Activated CD4-positive, alpha-beta memory T cell treated with anti-CD3 and anti-CD28 coated beads, Interleukin-2, amount 10 ng/mL, durations not matched to agents 7 days and 5 days (primary cell): ENCODE results near the gene ACP7. TPM values are rescaled to one million over a fixed set of nuclear protein-coding genes. Genes with fewer than 3 reads are reported as not detected.
A peak's percentile ranks its signal among the peaks of the same experiment; 100 is the strongest.

Source experiments
- CTCF ChIA-PET: fragments of 350-600 bp; sonication (Branson Sonifier 250); formaldehyde crosslinking; loops from one replicate; lab custom pipeline; 2021; ENCODE audit warnings: antibody characterized with exemption, inconsistent platforms; lab: Charles Lee
- POLR2A ChIA-PET: fragments of 350-600 bp; sonication (Branson Sonifier 250); formaldehyde crosslinking; loops from one replicate; lab custom pipeline; 2021; ENCODE audit warnings: antibody characterized with exemption; lab: Charles Lee
- DNase-seq: peaks from one replicate; pipeline ENCODE4 v3.0.0-alpha.2; 2020
- H3K27ac Mint-ChIP-seq: one replicate; pipeline ENCODE4 v1.8.0; 2021; ENCODE audit warnings: mild to moderate bottlenecking, mixed read lengths
- H3K27me3 Mint-ChIP-seq: one replicate; pipeline ENCODE4 v1.8.0; 2021; ENCODE audit warnings: mixed read lengths
- H3K36me3 Mint-ChIP-seq: one replicate; pipeline ENCODE4 v1.8.0; 2021; ENCODE audit warnings: low read depth, mixed read lengths
- H3K4me1 Mint-ChIP-seq: one replicate; pipeline ENCODE4 v1.8.0; 2021; ENCODE audit warnings: mixed read lengths
- H3K4me3 Mint-ChIP-seq: one replicate; pipeline ENCODE4 v1.8.0; 2021; ENCODE audit warnings: mild to moderate bottlenecking, mixed read lengths
- H3K9me3 Mint-ChIP-seq: one replicate; pipeline ENCODE4 v1.8.0; 2021; ENCODE audit warnings: mixed read lengths
- total RNA-seq, 2 experiments: library from RNA; stranded (reverse); gene quantifications; one replicate each; pipeline ENCODE4 v1.2.3, GENCODE V29; 2021

ACP7 gene
- total RNA-seq, 2 experiments from 2014 or later, result not detected

DNA sequence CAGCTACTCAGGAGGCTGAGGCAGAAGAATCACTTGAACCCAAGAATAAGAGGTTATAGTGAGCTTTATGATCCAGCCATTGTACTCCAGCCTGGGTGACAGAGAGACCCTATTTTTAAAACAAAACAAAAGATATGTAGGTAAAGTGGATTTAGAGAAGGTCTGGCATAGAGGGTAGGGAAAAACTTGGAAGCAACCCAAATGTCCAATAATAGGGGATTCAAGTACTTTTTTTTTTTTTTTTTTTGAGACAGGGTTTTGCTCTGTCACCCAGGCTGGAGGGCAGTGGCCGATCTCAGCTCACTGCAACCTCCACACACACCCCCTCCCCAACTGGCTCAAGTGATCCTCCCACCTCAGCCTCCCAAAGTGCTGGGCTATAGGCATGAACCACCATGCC lies 35.7 kb downstream of the ACP7 start:
- no peak for DNase-seq
- ChIA-PET CTCF (interaction anchor here (0.7 to 1.3 kb wide), 3 partner anchors 57 to 413 kb away, joined by 4 to 5 read pairs (median 4); partner anchors contain the start of gene EID2B), POLR2A (no interaction called here)
- Mint-ChIP-seq H3K27ac (no peak overlapping the region), H3K9me3 (no peaks in the 10 kb centered on the region), H3K27me3 (peaks cover 7% of the 10 kb centered on the region), H3K36me3 (no peaks in the 10 kb centered on the region), H3K4me3 (no peak overlapping the region), H3K4me1 (peaks cover 18% of the 10 kb centered on the region)

DNA sequence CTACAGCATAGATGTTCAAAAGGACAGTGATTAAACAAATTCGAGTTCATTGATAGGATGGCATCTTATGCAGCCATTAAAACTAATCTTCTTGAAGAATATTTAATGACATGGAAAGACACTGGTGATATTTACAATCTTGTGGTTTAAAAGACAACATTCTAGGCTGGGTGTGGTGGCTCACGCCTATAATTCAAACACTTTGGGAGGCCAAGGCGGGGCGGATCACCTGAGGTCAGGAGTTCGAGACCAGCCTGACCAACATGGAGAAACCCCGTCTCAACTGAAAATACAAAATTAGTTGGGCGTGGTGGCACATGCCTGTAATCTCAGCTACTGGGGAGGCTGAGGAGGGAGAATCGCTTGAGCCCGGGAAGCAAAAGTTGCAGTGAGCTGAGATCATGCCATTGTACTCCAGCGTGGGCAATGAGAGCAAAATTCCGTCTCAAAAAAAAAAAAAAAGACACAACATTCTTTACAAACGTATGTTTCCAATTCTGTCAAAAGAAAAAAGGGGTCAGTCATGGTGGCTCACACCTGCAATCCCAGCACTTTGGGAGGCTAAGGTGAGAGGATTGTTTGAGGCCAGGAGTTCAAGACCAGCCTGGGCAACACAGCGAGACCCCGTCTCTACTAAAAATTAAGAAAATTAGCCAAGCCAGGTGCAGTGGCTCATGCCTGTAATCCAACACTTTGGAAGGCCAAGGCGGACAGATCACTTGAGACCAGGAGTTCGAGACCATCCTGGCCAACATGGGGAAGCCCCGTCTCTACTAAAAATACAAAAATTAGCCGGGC lies 39.0 kb downstream of the ACP7 start:
- DNase-seq, result no peak
- POLR2A ChIA-PET, result interaction anchor here (0.7 to 1.2 kb wide), 2 partner anchors 268 to 288 kb away, joined by 4 read pairs; partner anchors contain the start of genes MED29 and PAF1
- H3K9me3 Mint-ChIP-seq, result no peaks in the 10 kb centered on the region
- peaks cover 43% of the 10 kb centered on the region for H3K4me1 Mint-ChIP-seq
- CTCF ChIA-PET, result interaction anchor here (0.7 to 2.4 kb wide), 7 partner anchors 13 to 1084 kb away, joined by 3 to 18 read pairs (median 6); partner anchors contain the start of gene GMFG
- no peak overlapping the region for H3K4me3 Mint-ChIP-seq
- peaks cover 2% of the 10 kb centered on the region for H3K36me3 Mint-ChIP-seq
- no peak overlapping the region for H3K27ac Mint-ChIP-seq
- peaks cover 7% of the 10 kb centered on the region for H3K27me3 Mint-ChIP-seq

DNA sequence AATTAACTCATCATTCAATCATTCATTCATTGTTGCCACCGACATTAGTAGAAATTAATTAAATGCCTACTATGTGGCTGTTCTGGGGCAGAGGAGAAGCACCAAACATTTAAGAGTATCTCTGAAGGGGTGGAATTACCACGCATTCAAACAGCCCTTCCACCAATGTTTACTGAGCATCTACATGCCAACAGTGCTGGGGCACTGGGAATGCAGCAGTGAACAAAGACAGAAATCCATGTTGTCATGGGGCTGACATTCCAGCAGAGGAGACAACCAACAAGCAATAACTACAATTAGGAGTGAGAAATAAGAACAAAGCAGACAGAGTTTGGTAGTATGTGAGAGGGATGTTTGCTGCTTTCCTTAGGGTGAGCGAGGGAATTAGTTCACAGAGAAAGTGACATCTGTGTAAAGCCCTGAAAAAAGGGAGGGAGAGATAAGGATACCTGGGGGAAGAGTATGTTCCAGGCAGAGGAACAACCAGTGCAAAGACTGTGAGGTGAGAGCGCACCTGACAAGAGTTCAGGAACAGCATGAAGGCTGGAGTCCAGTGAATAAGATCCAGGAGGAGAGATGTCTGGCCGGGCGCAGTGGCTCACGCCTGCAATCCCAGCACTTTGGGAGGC lies 40.1 kb downstream of the ACP7 start:
- H3K27ac Mint-ChIP-seq, result peak overlapping the region; percentile 1
- H3K9me3 Mint-ChIP-seq, result no peaks in the 10 kb centered on the region
- peaks cover 43% of the 10 kb centered on the region for H3K4me1 Mint-ChIP-seq
- CTCF ChIA-PET, result interaction anchor here (0.7 to 1.1 kb wide), 2 partner anchors 206 to 1085 kb away, joined by 4 read pairs; no protein-coding TSS in a partner anchor
- peak overlapping the region; percentile 60 for H3K4me3 Mint-ChIP-seq
- DNase-seq, result no peak
- H3K27me3 Mint-ChIP-seq, result peaks cover 7% of the 10 kb centered on the region
- POLR2A ChIA-PET, result no interaction called here
- H3K36me3 Mint-ChIP-seq, result peaks cover 2% of the 10 kb centered on the region

GRCh38 chr19:39125199-39125553 lies 41.0 kb downstream of the ACP7 start:
- peak overlapping the region; percentile 89 for H3K27ac Mint-ChIP-seq
- DNase-seq, result no peak
- POLR2A ChIA-PET, result interaction anchor here (0.7 to 1.0 kb wide), 3 partner anchors 211 to 311 kb away, joined by 3 read pairs; partner anchors contain the start of genes GMFG and RPS16
- H3K27me3 Mint-ChIP-seq, result peaks cover 7% of the 10 kb centered on the region
- peaks cover 43% of the 10 kb centered on the region for H3K4me1 Mint-ChIP-seq
- no peaks in the 10 kb centered on the region for H3K9me3 Mint-ChIP-seq
- H3K36me3 Mint-ChIP-seq, result peaks cover 2% of the 10 kb centered on the region
- H3K4me3 Mint-ChIP-seq, result peak overlapping the region; percentile 99
- CTCF ChIA-PET, result interaction anchor here (0.6 kb wide), 2 partner anchors 73 to 403 kb away, joined by 3 read pairs; no protein-coding TSS in a partner anchor

DNA sequence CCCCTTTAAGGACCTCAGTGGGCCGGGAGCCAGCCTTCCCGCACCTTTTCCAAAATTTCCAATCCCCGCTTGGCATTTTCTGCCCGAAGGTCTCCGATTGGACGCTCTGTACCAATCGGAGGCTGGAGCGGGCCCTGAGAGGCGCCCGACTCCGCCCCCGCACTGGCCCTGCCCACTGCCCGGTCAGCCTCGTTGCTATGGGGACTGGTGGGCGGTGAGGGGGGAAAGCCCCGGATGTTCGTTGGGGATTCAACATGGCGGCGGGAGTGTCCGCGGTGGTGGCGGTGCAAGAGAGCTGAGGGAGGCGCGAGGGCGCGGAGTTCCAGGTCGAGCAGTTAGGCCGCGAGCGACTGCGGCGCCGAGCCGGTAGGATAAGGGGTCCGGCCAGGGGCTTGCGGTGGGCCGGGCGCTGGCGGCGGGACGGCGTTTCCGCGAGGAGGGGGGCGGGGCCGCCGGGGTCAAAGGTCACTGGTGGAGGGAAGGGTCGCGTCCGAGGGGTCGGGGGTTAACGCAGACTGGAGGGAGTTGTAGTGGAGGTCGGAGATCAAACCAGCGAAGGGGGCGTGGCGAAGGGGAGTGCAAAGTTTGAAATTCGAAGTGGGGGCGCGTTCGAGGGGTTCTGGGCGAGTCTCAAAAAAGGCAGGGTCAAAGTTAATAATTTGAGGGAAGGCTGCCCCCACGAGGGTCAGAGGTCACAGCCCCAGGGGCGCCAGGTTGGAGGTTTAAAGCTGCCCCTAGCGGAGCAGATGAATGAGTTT lies 41.6 kb downstream of the ACP7 start, which contains the start of gene PAK4:
PAK4 (plus strand) TSS at position 233 of the 758 bp plus-strand sequence. CDS start 43,768 bp downstream, outside the sequence.
- Mint-ChIP-seq H3K27me3 (peaks cover 7% of the 10 kb centered on the region), H3K27ac (peak within 1 kb of the TSS; percentile 89), H3K9me3 (no peaks in the 10 kb centered on the region), H3K4me1 (peaks cover 43% of the 10 kb centered on the region), H3K4me3 (peak within 1 kb of the TSS; percentile 99), H3K36me3 (peaks cover 2% of the 10 kb centered on the region)
- DNase-seq, result peak; percentile 98
- CTCF ChIA-PET, result interaction anchor here (0.6 to 0.9 kb wide), 2 partner anchors 62 to 73 kb away, joined by 3 to 4 read pairs; no protein-coding TSS in a partner anchor
- POLR2A ChIA-PET, result interaction anchor here (0.8 to 1.1 kb wide), 3 partner anchors 210 to 310 kb away, joined by 3 read pairs; partner anchors contain the start of genes GMFG and RPS16

DNA sequence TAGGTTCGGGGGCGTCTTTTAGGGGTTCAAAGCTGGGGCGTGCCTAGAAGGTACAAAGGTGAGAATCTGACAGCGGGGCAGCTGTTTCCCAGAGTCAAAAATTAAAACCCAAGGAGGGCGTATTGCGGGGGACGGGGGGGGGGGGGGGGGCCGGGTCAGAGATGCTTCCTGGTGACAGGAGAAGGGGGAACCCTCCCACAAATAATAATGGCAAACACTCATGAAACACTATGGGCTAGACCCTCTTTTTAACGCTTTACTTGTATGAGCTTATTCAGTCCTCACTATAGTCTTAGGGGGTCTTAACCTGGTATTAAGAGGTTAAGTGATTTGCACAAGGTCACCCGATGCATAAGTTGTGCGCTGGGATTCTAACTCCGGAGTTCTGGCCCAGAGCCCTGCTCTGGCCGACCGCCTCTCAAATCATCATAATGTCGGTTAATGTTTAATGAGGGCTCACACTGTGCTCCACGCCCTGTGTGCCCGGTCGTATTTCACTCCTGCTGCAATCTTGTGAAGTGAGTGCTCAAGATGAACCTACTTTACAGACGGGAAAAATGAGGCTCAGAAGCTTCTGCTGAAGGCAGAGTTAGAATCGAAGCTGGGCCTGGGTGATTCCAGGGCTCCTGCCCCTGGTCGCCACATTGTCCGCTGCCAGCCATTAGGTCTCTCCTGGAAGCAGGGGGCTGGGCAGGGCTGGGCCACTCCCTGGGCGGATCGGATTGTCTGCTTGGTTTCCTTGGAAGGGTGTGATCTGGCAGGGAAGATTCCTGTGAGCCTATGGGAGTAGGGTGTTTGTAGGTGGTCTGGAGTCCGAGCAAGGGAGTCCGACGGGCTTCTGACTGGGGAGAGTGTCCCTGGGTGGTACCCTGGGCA lies 42.4 kb downstream of the ACP7 start:
- Mint-ChIP-seq H3K4me3 (peak overlapping the region; percentile 99), H3K9me3 (no peaks in the 10 kb centered on the region), H3K36me3 (peaks cover 2% of the 10 kb centered on the region), H3K4me1 (peaks cover 43% of the 10 kb centered on the region), H3K27me3 (peaks cover 3% of the 10 kb centered on the region), H3K27ac (peak overlapping the region; percentile 28)
- DNase-seq, result no peak
- ChIA-PET CTCF (interaction anchor here (0.9 kb wide), 1 partner anchor 61 kb away, joined by 4 read pairs; no protein-coding TSS in a partner anchor), POLR2A (interaction anchor here (1.0 to 1.1 kb wide), 2 partner anchors 209 to 309 kb away, joined by 3 read pairs; partner anchors contain the start of genes GMFG and RPS16)

DNA sequence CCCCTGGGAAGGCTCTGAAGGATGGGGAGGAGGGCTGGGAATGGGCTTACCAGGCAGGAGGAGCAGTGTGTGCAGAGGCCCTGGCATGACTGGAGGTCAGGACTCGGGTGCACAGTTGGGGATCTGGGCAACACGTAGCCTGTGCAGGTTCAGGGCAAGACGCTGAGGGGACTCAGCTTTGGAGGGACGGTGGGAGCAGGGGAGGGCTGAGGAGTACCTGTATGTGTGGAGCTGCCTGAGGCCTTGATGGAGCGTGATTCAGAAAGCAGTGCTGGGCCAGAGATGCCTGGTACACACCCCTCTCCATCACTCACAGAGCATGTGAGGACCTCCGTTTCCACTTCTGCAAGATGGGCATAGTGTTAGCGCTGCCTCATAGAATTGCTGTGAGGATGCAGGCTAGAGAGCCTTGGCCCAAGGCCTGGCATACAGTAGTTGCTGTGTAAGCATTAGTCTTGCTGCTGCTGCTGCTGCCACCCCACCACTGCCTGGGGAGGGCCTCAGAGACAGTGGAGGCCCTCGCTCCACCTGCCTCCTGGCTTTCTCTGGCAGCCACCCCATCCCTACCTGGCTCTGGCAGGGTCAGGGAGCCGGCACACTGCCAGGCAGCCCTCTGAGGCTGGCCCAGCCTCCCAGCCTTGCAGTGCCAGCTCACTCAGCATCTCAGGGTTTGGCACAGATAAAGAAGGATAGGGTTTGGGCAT lies 43.8 kb downstream of the ACP7 start:
- ChIA-PET CTCF (no interaction called here), POLR2A (no interaction called here)
- H3K4me1 Mint-ChIP-seq, result peaks cover 36% of the 10 kb centered on the region

GRCh38 chr19:39128516-39129079 lies 44.4 kb downstream of the ACP7 start:
- CTCF ChIA-PET, result interaction anchor here (0.8 kb wide), 1 partner anchor 270 kb away, joined by 3 read pairs; no protein-coding TSS in a partner anchor

More for the DNA sequence above, 43.8 kb downstream of the ACP7 start:
- H3K36me3 Mint-ChIP-seq, result peaks cover 2% of the 10 kb centered on the region
- H3K9me3 Mint-ChIP-seq, result no peaks in the 10 kb centered on the region
- no peak overlapping the region for H3K4me3 Mint-ChIP-seq
- DNase-seq, result no peak
- H3K27me3 Mint-ChIP-seq, result no peaks in the 10 kb centered on the region
- no peak overlapping the region for H3K27ac Mint-ChIP-seq

GRCh38 chr19:39129116-39129515 lies 44.9 kb downstream of the ACP7 start:
- CTCF ChIA-PET, result interaction anchor here (0.8 kb wide), 1 partner anchor 269 kb away, joined by 3 read pairs; no protein-coding TSS in a partner anchor
- peaks cover 32% of the 10 kb centered on the region for H3K4me1 Mint-ChIP-seq

More at GRCh38 chr19:39128516-39129079, 44.4 kb downstream of the ACP7 start:
- Mint-ChIP-seq H3K27ac (no peak overlapping the region), H3K4me3 (no peak overlapping the region), H3K4me1 (peaks cover 34% of the 10 kb centered on the region), H3K36me3 (peaks cover 2% of the 10 kb centered on the region), H3K27me3 (no peaks in the 10 kb centered on the region), H3K9me3 (no peaks in the 10 kb centered on the region)
- no peak for DNase-seq
- POLR2A ChIA-PET, result interaction anchor here (0.9 kb wide), 1 partner anchor 308 kb away, joined by 3 read pairs; the partner anchor contains the start of gene RPS16

DNA sequence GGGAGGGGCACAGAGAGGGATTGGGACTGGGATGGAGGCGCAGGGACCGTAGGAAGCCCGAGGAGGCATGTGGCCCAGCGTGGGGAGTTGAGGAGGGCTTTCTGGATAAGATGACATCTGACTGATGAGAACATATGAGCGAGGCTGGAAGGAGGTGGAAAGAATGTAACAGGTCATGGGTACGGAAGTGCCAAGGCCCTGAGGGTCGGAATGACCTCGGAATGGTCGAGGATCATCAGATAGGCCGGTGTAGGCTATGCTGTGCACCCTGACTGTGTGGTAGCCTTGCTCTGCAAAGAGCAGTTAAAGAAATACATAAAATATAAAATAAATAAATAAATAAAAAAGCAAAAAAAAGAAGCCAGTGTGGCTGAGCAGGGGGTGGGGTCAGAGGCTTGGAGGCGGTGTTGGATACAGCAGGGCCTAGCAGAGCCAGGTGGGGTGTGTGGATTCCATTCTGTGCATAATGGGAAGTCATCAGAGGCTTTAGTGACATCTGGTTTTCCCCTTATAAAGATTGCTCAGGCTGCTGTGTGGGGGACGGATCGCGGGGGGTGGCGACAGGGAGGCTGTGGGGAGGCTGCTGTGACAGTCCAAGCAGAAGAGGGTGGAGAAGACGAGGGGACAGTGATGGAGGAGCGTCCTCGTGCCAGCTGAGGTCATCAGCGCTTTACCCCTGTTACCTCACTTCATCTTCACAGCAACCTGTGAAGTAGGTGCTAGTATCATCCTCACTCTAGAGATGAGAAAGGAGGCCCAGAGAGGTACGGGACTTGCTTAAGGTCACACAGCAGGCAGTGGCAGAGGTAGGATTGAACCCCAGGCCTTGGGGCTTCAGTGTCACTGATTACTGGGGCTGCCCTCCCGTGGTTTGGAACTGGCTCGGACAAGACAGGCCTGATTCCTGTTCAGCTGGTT lies 46.4 kb downstream of the ACP7 start:
- peaks cover 20% of the 10 kb centered on the region for H3K4me1 Mint-ChIP-seq
- H3K4me3 Mint-ChIP-seq, result no peak overlapping the region
- ChIA-PET POLR2A (no interaction called here), CTCF (no interaction called here)
- no peaks in the 10 kb centered on the region for H3K9me3 Mint-ChIP-seq
- peaks cover 1% of the 10 kb centered on the region for H3K36me3 Mint-ChIP-seq
- no peak for DNase-seq
- H3K27me3 Mint-ChIP-seq, result no peaks in the 10 kb centered on the region
- no peak overlapping the region for H3K27ac Mint-ChIP-seq

More at GRCh38 chr19:39129116-39129515, 44.9 kb downstream of the ACP7 start:
- Mint-ChIP-seq H3K36me3 (peaks cover 2% of the 10 kb centered on the region), H3K27me3 (no peaks in the 10 kb centered on the region), H3K9me3 (no peaks in the 10 kb centered on the region), H3K4me3 (no peak overlapping the region), H3K27ac (peak overlapping the region; percentile 42)
- POLR2A ChIA-PET, result interaction anchor here (0.9 kb wide), 1 partner anchor 307 kb away, joined by 3 read pairs; the partner anchor contains the start of gene RPS16
- no peak for DNase-seq
